HepG2 (cell line): ENCODE results near the gene CADM1. TPM values are rescaled to one million over a fixed set of nuclear protein-coding genes. Genes with fewer than 3 reads are reported as not detected.

Experiments used
- ATAC-seq: fragments of 200-7000 bp; cut with Tn5 transposase; 3 replicates; pipeline ENCODE4 v1.9.1; 2020; ENCODE audit warnings: mild to moderate bottlenecking, moderate library complexity
- BruUV-seq: library from RNA; stranded (reverse); fragments of 400-500 nt; replicated peaks from 2 replicates; lab custom pipeline; 2021; lab: Mats Ljungman, UMichigan
- CTCF ChIA-PET: fragments of 300-600 bp; formaldehyde crosslinking; extraction: SDS; loops from one replicate; lab custom pipeline; 2021; ENCODE audit warnings: low total read pairs, inconsistent platforms, low intra/inter-chr PET ratio; lab: Yijun Ruan, JAX
- POLR2A ChIA-PET: fragments of 350-600 bp; sonication (Branson Sonifier 250); formaldehyde crosslinking; loops from one replicate; lab custom pipeline; 2020; ENCODE audit warnings: antibody characterized with exemption, inconsistent platforms; lab: Yijun Ruan, JAX
- DNase-seq: peaks from one replicate; pipeline ENCODE4 v3.0.0-alpha.2; 2015; ENCODE audit warnings: low spot score
- FAIRE-seq: peaks from 3 replicates; lab custom pipeline; 2011; peaks lifted over from hg19 to GRCh38; lab: Jason Lieb, UNC
- H2AFZ ChIP-seq: one replicate; pipeline ENCODE4 v1.6.1; 2011; ENCODE audit warnings: low read length, inconsistent platforms
- H3K27ac ChIP-seq: fragments of 300-600 bp; 3 replicates; pipeline ENCODE4 v1.8.0; 2011; ENCODE audit warnings: mixed run types, mild to moderate bottlenecking, mixed read lengths, low read length, inconsistent platforms; ENCODE audit not compliant: insufficient read depth; ENCODE audit errors: extremely low read length
- H3K27me3 ChIP-seq, 2 experiments: fragments of 200-600 bp in 1 of 2; 2 replicates in 1 of 2; 3 replicates in 1 of 2; pipeline versions ENCODE4 v1.6.0 to v1.8.0; 2011; ENCODE audit warnings: low read length in 2 of 2, mild to moderate bottlenecking in 2 of 2, moderate library complexity in 2 of 2, inconsistent platforms in 1 of 2; ENCODE audit not compliant: insufficient read depth in 2 of 2, control insufficient read depth in 1 of 2
- H3K36me3 ChIP-seq, 2 experiments: fragments of 200-600 bp in 1 of 2; replicated peaks in 1 of 2; 2 replicates in 1 of 2; 3 replicates in 1 of 2; pipeline versions ENCODE4 v1.5.1 to v1.8.0; 2011; ENCODE audit warnings: low read length in 2 of 2, inconsistent platforms in 1 of 2; ENCODE audit not compliant: insufficient read depth in 2 of 2, control insufficient read depth in 1 of 2
- H3K4me1 ChIP-seq: 2 replicates; pipeline ENCODE4 v1.5.1; 2012; ENCODE audit warnings: low read length, inconsistent platforms; ENCODE audit not compliant: insufficient read depth
- H3K4me2 ChIP-seq: 2 replicates; pipeline ENCODE4 v1.6.0; 2011; ENCODE audit warnings: low read depth, low read length, inconsistent platforms
- H3K4me3 ChIP-seq, 3 experiments: fragments of 200-600 bp in 1 of 3; sonication (generic), shearing (Covaris generic) in 1 of 3; replicated peaks in 1 of 3; 2 replicates each; pipeline ENCODE4 v1.5.1; 2011 to 2016; ENCODE audit warnings: low read length in 3 of 3, inconsistent platforms in 2 of 3, low read depth in 2 of 3, mild to moderate bottlenecking in 2 of 3, control low read depth in 1 of 3, mixed read lengths in 1 of 3; ENCODE audit not compliant: insufficient read depth in 1 of 3
- H3K79me2 ChIP-seq: one replicate; pipeline ENCODE4 v1.6.1; 2011; ENCODE audit warnings: low read length, inconsistent platforms; ENCODE audit not compliant: insufficient read depth
- H3K9ac ChIP-seq: 2 replicates; pipeline ENCODE4 v1.6.0; 2011; ENCODE audit warnings: mild to moderate bottlenecking, low read depth, low read length, inconsistent platforms; ENCODE audit not compliant: insufficient read depth
- H3K9me3 ChIP-seq: 2 replicates; pipeline ENCODE4 v1.5.1; 2012; ENCODE audit warnings: mild to moderate bottlenecking, low read length
- H4K20me1 ChIP-seq: 2 replicates; pipeline ENCODE4 v1.6.0; 2011; ENCODE audit warnings: inconsistent platforms, mild to moderate bottlenecking, low read length, moderate library complexity; ENCODE audit not compliant: insufficient read depth
- ATM ChIP-seq: fragments of 450-650 bp; IDR thresholded peaks from 2 replicates; pipeline ENCODE4 v1.7.1; 2017; ENCODE audit warnings: mild to moderate bottlenecking, borderline replicate concordance
- CCDC6 ChIP-seq: sonication (generic); formaldehyde crosslinking; IDR thresholded peaks from 2 replicates; pipeline ENCODE4 v1.8.1; 2022; ENCODE audit warnings: mild to moderate bottlenecking, missing genetic modification reagents, moderate library complexity
- FOXP1 ChIP-seq, 2 experiments: fragments of 450-650 bp in 1 of 2; IDR thresholded peaks; 2 replicates each; pipeline ENCODE4 v1.6.1; 2017 to 2018; ENCODE audit warnings: antibody characterized with exemption in 1 of 2
- GATAD2A ChIP-seq: IDR thresholded peaks from 2 replicates; pipeline ENCODE4 v1.6.1; 2016
- HDAC2 ChIP-seq: sonication (generic); formaldehyde crosslinking; IDR thresholded peaks from 2 replicates; pipeline ENCODE4 v1.4.0; 2020; ENCODE audit warnings: missing genetic modification reagents
- HNF4A ChIP-seq: sonication (generic); formaldehyde crosslinking; IDR thresholded peaks from 2 replicates; pipeline ENCODE4 v1.4.0; 2020; ENCODE audit warnings: missing genetic modification reagents
- HNF4G ChIP-seq, 2 experiments: sonication (generic) in 1 of 2; formaldehyde crosslinking in 1 of 2; IDR thresholded peaks; 2 replicates each; pipeline versions ENCODE4 v1.4.0 to v1.6.1; 2011 to 2020; ENCODE audit warnings: borderline replicate concordance in 2 of 2, low read depth in 2 of 2, mild to moderate bottlenecking in 2 of 2, low read length in 1 of 2, missing genetic modification reagents in 1 of 2, moderate library complexity in 1 of 2
- LCORL ChIP-seq, 2 experiments: fragments of 450-650 bp in 1 of 2; sonication (generic) in 1 of 2; formaldehyde crosslinking in 1 of 2; IDR thresholded peaks; 2 replicates each; pipeline versions ENCODE4 v1.5.0 to v1.6.1; 2017 to 2020; ENCODE audit warnings: antibody characterized with exemption in 1 of 2, missing genetic modification reagents in 1 of 2
- MAZ ChIP-seq, 2 experiments: sonication (generic) in 1 of 2; formaldehyde crosslinking in 1 of 2; IDR thresholded peaks; 2 replicates each; pipeline versions ENCODE4 v1.5.0 to v1.6.1; 2012 to 2020; ENCODE audit warnings: low read depth in 2 of 2, mild to moderate bottlenecking in 2 of 2, borderline replicate concordance in 1 of 2, improper control_type of control experiment in 1 of 2, low read length in 1 of 2, missing genetic modification reagents in 1 of 2, moderate library complexity in 1 of 2
- SKI ChIP-seq: fragments of 450-650 bp; IDR thresholded peaks from one replicate; pipeline ENCODE4 v1.6.1; 2018; ENCODE audit warnings: mild to moderate bottlenecking; ENCODE audit not compliant: partially characterized antibody
- SMARCC2 ChIP-seq: fragments of 450-650 bp; IDR thresholded peaks from 2 replicates; pipeline ENCODE4 v1.6.1; 2017; ENCODE audit warnings: antibody characterized with exemption, mild to moderate bottlenecking
- ZNF766 ChIP-seq: sonication (generic); formaldehyde crosslinking; IDR thresholded peaks from 2 replicates; pipeline ENCODE4 v1.5.0; 2020; ENCODE audit warnings: missing genetic modification reagents, borderline replicate concordance
- WGBS: methylation state at CpG from one replicate; pipeline ENCODE4 v1.1.6; 2017; ENCODE audit warnings: low lambda C conversion rate; 5-methylcytosine and 5-hydroxymethylcytosine counted together
- in situ Hi-C: cut with HindIII; loops from 2 replicates; pipeline ENCODE4 v1.10.0; 2017; ENCODE audit warnings: low pct_unique_long_range_greater_than_20kb; ENCODE audit not compliant: extremely low pct_ligation_motif_present
- intact Hi-C: fragments of 100-400 bp; cut with micrococcal nuclease; formaldehyde crosslinking; loops from one replicate; pipeline ENCODE4 v1.10.0; 2022; ENCODE audit not compliant: unreplicated experiment
- polyA plus RNA-seq, 8 experiments: library from polyadenylated mRNA; depleted of rRNA in 3 of 8; stranded (reverse) in 7 of 8; unstranded in 1 of 8; fragments of >200 nt; fragmentation: Illumina TruSeq in 4 of 8; extraction: Trizol in 4 of 8; gene quantifications; 2 replicates each; pipeline versions ENCODE4 v1.2.1 to v1.2.3, GENCODE V29; 2011 to 2016; ENCODE audit warnings: low read depth in 4 of 8, missing spikeins in 1 of 8, mixed read lengths in 1 of 8; ENCODE audit not compliant: insufficient read depth in 1 of 8
- total RNA-seq, 5 experiments: library from RNA; depleted of rRNA; stranded (reverse); fragments of >200 nt; fragmentation: Illumina TruSeq; extraction: Trizol; gene quantifications; 2 replicates each; pipeline ENCODE4 v1.2.3, GENCODE V29; 2016; ENCODE audit warnings: low read depth in 1 of 5
- TF ChIP-seq, protein P1 (sequence below): sonication (generic); formaldehyde crosslinking; IDR thresholded peaks from 2 replicates; pipeline ENCODE4 v1.5.1; 2020; ENCODE audit warnings: missing genetic modification reagents, mild to moderate bottlenecking, borderline replicate concordance
- TF ChIP-seq, protein P2 (sequence below): sonication (generic); formaldehyde crosslinking; IDR thresholded peaks from 2 replicates; pipeline ENCODE4 v1.5.1; 2020; ENCODE audit warnings: mild to moderate bottlenecking, moderate library complexity, missing genetic modification reagents
- TF ChIP-seq, protein P3 (sequence below): IDR thresholded peaks from 2 replicates; pipeline ENCODE4 v1.6.1; 2016; ENCODE audit warnings: low read depth
- TF ChIP-seq, protein P4 (sequence below): sonication (generic); formaldehyde crosslinking; IDR thresholded peaks from 2 replicates; pipeline ENCODE4 v1.8.0; 2022; ENCODE audit warnings: missing genetic modification reagents, mild to moderate bottlenecking, inconsistent platforms, borderline replicate concordance

Gene CADM1
- total and polyA plus RNA-seq, 2 of the 13 experiments (the other 11 are each of a cell fraction or from before 2014, with no cell fraction given): 71.3 to 122 TPM

DNA sequence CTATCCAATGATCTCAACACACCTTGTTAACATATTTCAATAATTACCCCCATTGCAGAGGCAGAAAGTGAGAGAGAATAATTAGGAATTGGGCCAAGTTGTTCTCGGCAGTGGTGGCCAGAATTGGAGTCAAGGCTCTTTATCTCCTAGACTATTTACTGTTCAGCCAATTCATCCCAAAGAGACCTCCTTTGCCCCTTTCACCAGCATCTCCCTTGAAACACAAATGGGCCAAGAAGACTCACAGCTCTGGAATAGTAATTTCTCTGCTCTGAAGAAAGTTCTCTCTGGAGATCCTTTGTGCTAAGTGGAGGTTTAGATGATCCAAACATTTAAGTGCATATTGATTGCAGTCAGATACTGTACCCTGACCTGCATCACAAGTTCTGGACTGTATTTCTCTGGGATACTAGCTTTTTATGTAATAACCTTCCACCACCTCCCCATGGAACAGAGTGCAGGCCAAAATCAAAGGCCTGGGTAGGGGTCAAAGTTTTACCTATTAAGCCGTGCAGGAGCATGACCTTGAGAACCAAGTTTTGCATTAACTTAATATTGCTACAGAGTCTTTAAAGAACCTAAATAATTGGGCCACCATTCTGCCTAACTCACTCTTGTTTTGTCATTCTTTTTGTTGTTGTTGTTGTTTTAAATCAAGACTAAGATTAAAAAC is 19.6 kb upstream of the CADM1 start:
- peak overlapping the region; percentile 87 for H3K27ac ChIP-seq
- H3K36me3 ChIP-seq: no peaks in the 10 kb centered on the region
- intact Hi-C loops (loop anchor here (2.0 kb wide), 1 partner anchor 19 kb away; the partner anchor contains the start of gene CADM1), in situ Hi-C loops (no loop called here)
- no peaks in the 10 kb centered on the region for H4K20me1 ChIP-seq
- DNase-seq (peak; percentile 54), FAIRE-seq (peak; percentile 15), ATAC-seq (peak; percentile 73)
- no peak overlapping the region for H2AFZ ChIP-seq
- H3K79me2 ChIP-seq: no peaks in the 10 kb centered on the region
- no peaks in the 10 kb centered on the region for H3K9me3 ChIP-seq
- CTCF ChIA-PET: no interaction called here
- H3K4me1 ChIP-seq: peaks cover 75% of the 10 kb centered on the region
- BruUV-seq: TSS peak; percentile 92
- H3K4me2 ChIP-seq: peak overlapping the region; percentile 72
- peak overlapping the region; percentile 19 for H3K9ac ChIP-seq
- peak overlapping the region; percentile 15 to 37 (median 32); a peak in 4 of 6 replicates for H3K4me3 ChIP-seq
- POLR2A ChIA-PET: interaction anchor here (1.0 to 3.9 kb wide), 3 partner anchors 19 to 25 kb away, joined by 3 to 20 read pairs (median 7); partner anchors contain the start of gene CADM1
- WGBS: 0% methylated on average over 2 of the region's 2 CpGs
- no peaks in the 10 kb centered on the region for H3K27me3 ChIP-seq
- no peak for TF ChIP-seq MAZ (IDR thresholded peaks at IDR 0.05; ENCODE audit: borderline replicate concordance, low read depth, low read length)
- TF ChIP-seq MAZ (CRISPR knock-in tag; IDR thresholded peaks at IDR 0.05; ENCODE audit: low read depth): no peak
- no peak for TF ChIP-seq LCORL (IDR thresholded peaks at IDR 0.05)
- peak; percentile 76; the same call in 1 of the 2 replicates for TF ChIP-seq LCORL (CRISPR knock-in tag; IDR thresholded peaks at IDR 0.05)
- no peak for TF ChIP-seq FOXP1 (IDR thresholded peaks at IDR 0.05)
- TF ChIP-seq FOXP1 (CRISPR knock-in tag; IDR thresholded peaks at IDR 0.05): 0 out of 2 replicates have a peak, but pooled peaks have one; percentile 19
- TF ChIP-seq, protein P1, sequence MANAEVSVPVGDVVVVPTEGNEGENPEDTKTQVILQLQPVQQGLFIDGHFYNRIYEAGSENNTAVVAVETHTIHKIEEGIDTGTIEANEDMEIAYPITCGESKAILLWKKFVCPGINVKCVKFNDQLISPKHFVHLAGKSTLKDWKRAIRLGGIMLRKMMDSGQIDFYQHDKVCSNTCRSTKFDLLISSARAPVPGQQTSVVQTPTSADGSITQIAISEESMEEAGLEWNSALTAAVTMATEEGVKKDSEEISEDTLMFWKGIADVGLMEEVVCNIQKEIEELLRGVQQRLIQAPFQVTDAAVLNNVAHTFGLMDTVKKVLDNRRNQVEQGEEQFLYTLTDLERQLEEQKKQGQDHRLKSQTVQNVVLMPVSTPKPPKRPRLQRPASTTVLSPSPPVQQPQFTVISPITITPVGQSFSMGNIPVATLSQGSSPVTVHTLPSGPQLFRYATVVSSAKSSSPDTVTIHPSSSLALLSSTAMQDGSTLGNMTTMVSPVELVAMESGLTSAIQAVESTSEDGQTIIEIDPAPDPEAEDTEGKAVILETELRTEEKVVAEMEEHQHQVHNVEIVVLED (CRISPR knock-in tag): no peak
- TF ChIP-seq SMARCC2: no peak
- peak; percentile 88 for TF ChIP-seq HNF4A (CRISPR knock-in tag)
- TF ChIP-seq ZNF766 (CRISPR knock-in tag): no peak
- TF ChIP-seq GATAD2A (CRISPR knock-in tag): peak; percentile 73
- TF ChIP-seq, protein P2, sequence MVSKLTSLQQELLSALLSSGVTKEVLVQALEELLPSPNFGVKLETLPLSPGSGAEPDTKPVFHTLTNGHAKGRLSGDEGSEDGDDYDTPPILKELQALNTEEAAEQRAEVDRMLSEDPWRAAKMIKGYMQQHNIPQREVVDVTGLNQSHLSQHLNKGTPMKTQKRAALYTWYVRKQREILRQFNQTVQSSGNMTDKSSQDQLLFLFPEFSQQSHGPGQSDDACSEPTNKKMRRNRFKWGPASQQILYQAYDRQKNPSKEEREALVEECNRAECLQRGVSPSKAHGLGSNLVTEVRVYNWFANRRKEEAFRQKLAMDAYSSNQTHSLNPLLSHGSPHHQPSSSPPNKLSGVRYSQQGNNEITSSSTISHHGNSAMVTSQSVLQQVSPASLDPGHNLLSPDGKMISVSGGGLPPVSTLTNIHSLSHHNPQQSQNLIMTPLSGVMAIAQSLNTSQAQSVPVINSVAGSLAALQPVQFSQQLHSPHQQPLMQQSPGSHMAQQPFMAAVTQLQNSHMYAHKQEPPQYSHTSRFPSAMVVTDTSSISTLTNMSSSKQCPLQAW: 0 out of 2 replicates have a peak, but pooled peaks have one; percentile 35
- peak; percentile 81 for TF ChIP-seq HNF4G (IDR thresholded peaks at IDR 0.05; ENCODE audit: borderline replicate concordance, low read depth, low read length)
- no peak for TF ChIP-seq HNF4G (CRISPR knock-in tag; IDR thresholded peaks at IDR 0.05; ENCODE audit: borderline replicate concordance, low read depth)
- TF ChIP-seq ATM: no peak
- TF ChIP-seq SKI: no peak
- TF ChIP-seq, protein P3, sequence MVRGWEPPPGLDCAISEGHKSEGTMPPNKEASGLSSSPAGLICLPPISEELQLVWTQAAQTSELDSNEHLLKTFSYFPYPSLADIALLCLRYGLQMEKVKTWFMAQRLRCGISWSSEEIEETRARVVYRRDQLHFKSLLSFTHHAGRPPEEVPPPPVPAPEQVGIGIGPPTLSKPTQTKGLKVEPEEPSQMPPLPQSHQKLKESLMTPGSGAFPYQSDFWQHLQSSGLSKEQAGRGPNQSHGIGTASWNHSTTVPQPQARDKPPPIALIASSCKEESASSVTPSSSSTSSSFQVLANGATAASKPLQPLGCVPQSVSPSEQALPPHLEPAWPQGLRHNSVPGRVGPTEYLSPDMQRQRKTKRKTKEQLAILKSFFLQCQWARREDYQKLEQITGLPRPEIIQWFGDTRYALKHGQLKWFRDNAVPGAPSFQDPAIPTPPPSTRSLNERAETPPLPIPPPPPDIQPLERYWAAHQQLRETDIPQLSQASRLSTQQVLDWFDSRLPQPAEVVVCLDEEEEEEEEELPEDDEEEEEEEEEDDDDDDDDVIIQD (CRISPR knock-in tag): peak; percentile 35; the same call in 1 of the 2 replicates
- TF ChIP-seq, protein P4, sequence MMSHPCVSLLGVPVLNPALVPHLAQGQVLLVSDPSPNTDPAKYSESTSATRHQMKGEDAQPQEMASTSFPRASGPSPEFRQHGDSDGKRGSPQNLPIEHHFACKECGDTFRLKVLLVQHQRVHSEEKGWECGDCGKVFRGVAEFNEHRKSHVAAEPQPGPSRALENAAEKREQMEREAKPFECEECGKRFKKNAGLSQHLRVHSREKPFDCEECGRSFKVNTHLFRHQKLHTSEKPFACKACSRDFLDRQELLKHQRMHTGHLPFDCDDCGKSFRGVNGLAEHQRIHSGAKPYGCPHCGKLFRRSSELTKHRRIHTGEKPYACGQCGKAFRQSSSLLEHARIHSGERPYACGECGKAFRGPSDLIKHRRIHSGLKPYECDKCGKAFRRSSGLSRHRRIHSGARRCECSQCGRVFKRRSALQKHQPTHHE (CRISPR knock-in tag): no peak
- peak; percentile 19; the same call in 1 of the 2 replicates for TF ChIP-seq HDAC2 (CRISPR knock-in tag)
- no peak for TF ChIP-seq CCDC6 (CRISPR knock-in tag)
